Mammary epithelial cell (primary cell): ENCODE data around the gene FAM167B.

Experiments
- EZH2 ChIP-seq: IDR thresholded peaks from 2 replicates; pipeline ENCODE4 v1.6.1; 2012; ENCODE audit warnings: low read length, inconsistent platforms, borderline replicate concordance
- TF ChIP-seq, protein P1 (sequence below), 2 donors: IDR thresholded peaks in 1 of 2; conservative IDR thresholded peaks in 1 of 2; 2 replicates each; pipeline ENCODE4 v1.5.1; 2011 to 2012; ENCODE audit warnings: inconsistent platforms in 2 of 2, low read length in 2 of 2, mild to moderate bottlenecking in 2 of 2, control low read depth in 1 of 2, low read depth in 1 of 2; ENCODE audit not compliant: insufficient read depth in 1 of 2; ENCODE audit errors: extremely low read depth in 1 of 2

DNA sequence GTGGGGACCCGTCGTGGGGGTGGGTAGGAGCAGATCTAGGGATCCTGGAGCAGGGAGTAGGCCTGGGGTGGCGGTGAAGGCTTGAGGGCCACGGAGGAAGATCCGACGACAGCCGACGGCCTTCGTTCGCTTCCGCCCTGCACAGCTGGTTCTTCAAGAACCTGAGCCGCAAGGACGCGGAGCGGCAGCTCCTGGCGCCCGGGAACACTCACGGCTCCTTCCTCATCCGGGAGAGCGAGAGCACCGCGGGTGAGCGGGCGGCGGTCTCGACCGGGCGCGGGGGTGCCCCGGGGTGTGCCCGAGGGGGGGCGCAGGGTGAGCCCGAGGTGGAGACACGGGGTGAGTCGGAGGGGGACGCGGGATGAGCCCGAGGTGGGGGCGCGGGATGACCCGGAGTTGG, 28.4 kb downstream of the FAM167B start:
- TF ChIP-seq, protein P1, sequence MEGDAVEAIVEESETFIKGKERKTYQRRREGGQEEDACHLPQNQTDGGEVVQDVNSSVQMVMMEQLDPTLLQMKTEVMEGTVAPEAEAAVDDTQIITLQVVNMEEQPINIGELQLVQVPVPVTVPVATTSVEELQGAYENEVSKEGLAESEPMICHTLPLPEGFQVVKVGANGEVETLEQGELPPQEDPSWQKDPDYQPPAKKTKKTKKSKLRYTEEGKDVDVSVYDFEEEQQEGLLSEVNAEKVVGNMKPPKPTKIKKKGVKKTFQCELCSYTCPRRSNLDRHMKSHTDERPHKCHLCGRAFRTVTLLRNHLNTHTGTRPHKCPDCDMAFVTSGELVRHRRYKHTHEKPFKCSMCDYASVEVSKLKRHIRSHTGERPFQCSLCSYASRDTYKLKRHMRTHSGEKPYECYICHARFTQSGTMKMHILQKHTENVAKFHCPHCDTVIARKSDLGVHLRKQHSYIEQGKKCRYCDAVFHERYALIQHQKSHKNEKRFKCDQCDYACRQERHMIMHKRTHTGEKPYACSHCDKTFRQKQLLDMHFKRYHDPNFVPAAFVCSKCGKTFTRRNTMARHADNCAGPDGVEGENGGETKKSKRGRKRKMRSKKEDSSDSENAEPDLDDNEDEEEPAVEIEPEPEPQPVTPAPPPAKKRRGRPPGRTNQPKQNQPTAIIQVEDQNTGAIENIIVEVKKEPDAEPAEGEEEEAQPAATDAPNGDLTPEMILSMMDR (conservative IDR thresholded peaks at IDR 0.05 in 1 of 2, IDR thresholded peaks at IDR 0.05 in 1 of 2; ENCODE audit: extremely low read depth in 1 of 2, insufficient read depth in 1 of 2, low read depth in 1 of 2, low read length in 2 of 2) = no peak
- no peak for TF ChIP-seq EZH2
